ENCODE results near the gene MLPH.

The MLPH gene

DNA sequence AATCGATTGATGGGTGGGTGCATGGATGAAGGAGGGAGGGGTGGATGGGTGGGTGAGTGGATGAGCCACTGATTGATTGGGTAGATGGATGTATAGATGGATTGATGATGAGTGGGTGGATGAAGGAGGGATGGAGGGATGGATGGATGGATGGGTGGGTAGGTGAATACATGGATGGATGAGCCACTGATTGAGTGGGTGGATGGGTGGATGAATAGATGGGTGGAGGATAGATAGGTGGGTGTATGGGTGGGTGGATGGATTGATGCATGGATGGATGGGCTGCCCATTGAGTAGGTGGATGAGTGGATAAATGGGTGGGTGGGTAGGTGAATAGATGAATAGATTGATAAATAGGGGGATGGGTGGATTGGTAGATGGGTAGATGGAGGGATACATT, 30.9 kb downstream of the MLPH start:
- Histone ChIP-seq H3K36me3 (ENCODE audit: insufficient read depth, low read length) (no peaks in the 10 kb centered on the region), H3K9ac (ENCODE audit: low read depth, low read length) (no peak overlapping the region), H3K4me1 (ENCODE audit: insufficient read depth, low read length) (peaks cover 2% of the 10 kb centered on the region; the same call in 1 of the 2 replicates), H3K9me3 (ENCODE audit: control insufficient read depth, insufficient read depth, low read length) (no peaks in the 10 kb centered on the region)

DNA sequence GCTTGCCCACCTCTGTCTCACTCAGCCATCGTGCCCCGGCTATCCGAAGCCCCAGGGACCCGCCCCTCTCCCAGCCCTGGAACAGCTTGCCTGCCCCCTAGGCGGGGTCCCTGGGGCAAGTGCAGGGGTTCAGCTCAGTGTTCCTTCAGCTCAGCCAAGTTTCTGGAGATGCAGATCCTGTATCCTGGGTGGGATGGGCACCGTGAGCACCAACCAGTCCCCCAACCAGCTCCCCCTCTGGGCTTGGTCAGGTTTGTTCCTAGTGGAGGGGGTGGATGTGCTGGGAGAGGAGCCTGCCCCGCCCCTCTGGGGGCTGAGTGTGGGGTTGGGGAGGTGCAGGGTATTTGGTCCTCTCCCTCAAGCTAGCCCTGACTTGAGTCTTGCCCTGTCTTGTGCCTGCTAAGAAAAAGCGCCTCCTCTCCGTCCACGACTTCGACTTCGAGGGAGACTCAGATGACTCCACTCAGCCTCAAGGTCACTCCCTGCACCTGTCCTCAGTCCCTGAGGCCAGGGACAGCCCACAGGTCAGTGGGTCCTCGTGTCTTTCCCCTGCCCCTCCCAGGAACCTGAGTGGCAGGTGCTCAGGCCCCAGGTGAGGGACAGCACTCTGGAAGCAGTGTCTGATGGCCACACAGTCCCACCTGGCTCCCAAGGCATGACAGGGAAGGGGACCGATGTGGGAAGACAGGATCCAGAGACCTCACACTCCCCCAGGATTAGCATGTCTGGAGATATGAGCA, 32.6 kb downstream of the MLPH start:
- no peak overlapping the region for H3K9ac ChIP-seq (ENCODE audit: low read depth, low read length)
- H3K4me1 ChIP-seq (ENCODE audit: insufficient read depth, low read length), result no peaks in the 10 kb centered on the region
- H3K36me3 ChIP-seq (ENCODE audit: insufficient read depth, low read length), result no peaks in the 10 kb centered on the region
- H3K9me3 ChIP-seq (ENCODE audit: control insufficient read depth, insufficient read depth, low read length), result no peaks in the 10 kb centered on the region

GRCh38 chr2:237520290-237520689, 33.2 kb downstream of the MLPH start:
- H3K9ac ChIP-seq (ENCODE audit: low read depth, low read length), result no peak overlapping the region
- no peaks in the 10 kb centered on the region for H3K36me3 ChIP-seq (ENCODE audit: insufficient read depth, low read length)
- H3K9me3 ChIP-seq (ENCODE audit: control insufficient read depth, insufficient read depth, low read length), result no peaks in the 10 kb centered on the region
- H3K4me1 ChIP-seq (ENCODE audit: insufficient read depth, low read length), result no peaks in the 10 kb centered on the region

DNA sequence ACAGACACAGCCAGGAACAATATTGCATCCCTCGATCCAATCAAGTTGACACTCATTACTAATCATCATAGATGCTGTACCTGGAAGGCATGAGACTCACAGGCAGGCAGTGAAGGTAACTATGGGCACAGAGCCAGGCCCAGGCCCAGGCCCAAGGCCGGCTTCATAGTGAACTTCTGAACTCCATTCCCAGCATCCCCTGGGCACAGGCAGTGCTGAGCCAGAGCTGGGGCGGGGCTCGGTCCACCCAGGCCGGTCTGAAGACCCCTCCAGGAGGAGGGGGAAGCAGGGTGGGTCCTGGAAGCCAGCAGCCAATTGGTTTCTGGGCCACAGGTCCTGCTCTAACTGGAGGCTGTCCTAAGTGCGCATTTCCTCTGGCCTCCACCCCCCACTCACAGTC, 37.6 kb downstream of the MLPH start:
- no peaks in the 10 kb centered on the region for H3K4me1 ChIP-seq (ENCODE audit: insufficient read depth, low read length)
- no peak overlapping the region for H3K9ac ChIP-seq (ENCODE audit: low read depth, low read length)
- no peaks in the 10 kb centered on the region for H3K9me3 ChIP-seq (ENCODE audit: control insufficient read depth, insufficient read depth, low read length)
- no peaks in the 10 kb centered on the region for H3K36me3 ChIP-seq (ENCODE audit: insufficient read depth, low read length)

GRCh38 chr2:237525559-237526157, 38.6 kb downstream of the MLPH start:
- Histone ChIP-seq H3K36me3 (ENCODE audit: insufficient read depth, low read length) (no peaks in the 10 kb centered on the region), H3K9ac (ENCODE audit: low read depth, low read length) (no peak overlapping the region)

GRCh38 chr2:237527233-237527632, 40.2 kb downstream of the MLPH start:
- H3K9me3 ChIP-seq (ENCODE audit: control insufficient read depth, insufficient read depth, low read length), result no peaks in the 10 kb centered on the region
- peaks cover 6% of the 10 kb centered on the region for H3K4me1 ChIP-seq (ENCODE audit: insufficient read depth, low read length)
- H3K9ac ChIP-seq (ENCODE audit: low read depth, low read length), result no peak overlapping the region

More at GRCh38 chr2:237525559-237526157, 38.6 kb downstream of the MLPH start:
- Histone ChIP-seq H3K9me3 (ENCODE audit: control insufficient read depth, insufficient read depth, low read length) (no peaks in the 10 kb centered on the region), H3K4me1 (ENCODE audit: insufficient read depth, low read length) (no peaks in the 10 kb centered on the region)

DNA sequence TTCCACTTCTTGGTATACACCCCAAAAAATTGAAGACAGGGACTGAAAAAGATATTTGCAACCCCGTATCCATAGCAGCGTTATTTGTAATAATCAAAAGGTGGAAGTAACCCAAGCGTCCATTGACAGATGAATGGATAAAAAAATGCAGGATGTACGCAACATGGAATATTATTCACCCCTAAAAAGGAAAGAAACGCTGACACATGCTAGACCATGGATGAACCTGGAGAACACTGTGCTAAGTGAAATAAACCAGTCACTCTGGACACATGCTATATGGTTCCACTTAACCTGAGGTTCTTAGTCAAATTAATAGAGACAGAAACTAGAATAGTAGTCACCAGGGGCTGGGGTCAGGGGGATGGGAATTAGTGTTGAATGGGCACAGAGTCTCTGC, 40.7 kb downstream of the MLPH start:
- Histone ChIP-seq H3K36me3 (ENCODE audit: insufficient read depth, low read length) (no peaks in the 10 kb centered on the region), H3K9me3 (ENCODE audit: control insufficient read depth, insufficient read depth, low read length) (no peaks in the 10 kb centered on the region), H3K9ac (ENCODE audit: low read depth, low read length) (no peak overlapping the region), H3K4me1 (ENCODE audit: insufficient read depth, low read length) (peaks cover 8% of the 10 kb centered on the region)

More at GRCh38 chr2:237527233-237527632, 40.2 kb downstream of the MLPH start:
- no peaks in the 10 kb centered on the region for H3K36me3 ChIP-seq (ENCODE audit: insufficient read depth, low read length)

DNA sequence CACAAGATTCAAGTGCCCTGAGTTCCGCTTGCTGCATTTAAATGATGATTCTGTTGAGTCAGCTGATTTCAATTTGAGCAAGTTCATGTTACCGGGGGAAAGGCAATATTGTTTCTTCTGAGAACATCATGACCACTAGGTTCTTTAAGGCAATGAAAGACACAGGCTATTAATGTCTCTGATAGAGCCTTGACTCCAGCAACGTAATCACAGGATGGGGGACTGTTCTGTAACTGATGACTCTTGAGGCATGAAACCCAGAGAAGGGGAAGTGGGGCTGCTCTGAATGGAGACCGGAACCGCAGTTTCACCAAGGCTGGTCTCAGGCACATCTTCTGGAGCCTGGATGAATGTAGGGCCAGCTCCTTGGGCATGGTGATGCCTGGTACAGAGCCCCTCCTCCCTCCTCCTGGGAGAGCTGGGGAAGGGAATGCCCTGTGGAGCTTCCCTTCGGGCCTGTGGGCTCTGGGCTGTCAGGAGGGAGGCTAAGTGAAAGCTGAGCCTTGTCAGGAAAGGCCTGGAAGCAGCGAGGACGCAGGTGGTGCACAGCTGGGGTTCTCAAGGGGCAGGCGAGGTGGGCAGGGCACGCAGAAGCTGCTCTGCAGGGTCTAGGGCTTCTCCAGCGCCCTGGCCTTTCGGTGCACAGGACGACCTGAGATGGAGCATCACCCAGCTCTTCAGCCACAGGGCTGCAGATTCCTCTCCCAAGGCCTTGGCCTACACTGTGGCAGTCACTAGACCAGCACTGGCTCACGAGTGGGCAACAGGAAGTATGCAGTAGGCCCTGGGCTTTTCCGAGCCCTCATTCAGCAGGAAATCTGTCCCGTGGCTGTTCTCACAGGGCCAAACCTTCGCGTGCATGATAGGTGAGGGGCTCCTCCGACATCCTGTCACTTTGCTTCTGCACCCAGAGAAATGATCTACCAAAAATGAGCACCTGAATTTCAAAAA, 42.7 kb downstream of the MLPH start:
- H3K9me3 ChIP-seq (ENCODE audit: control insufficient read depth, insufficient read depth, low read length), result no peaks in the 10 kb centered on the region
- no peak overlapping the region for H3K9ac ChIP-seq (ENCODE audit: low read depth, low read length)
- no peaks in the 10 kb centered on the region for H3K36me3 ChIP-seq (ENCODE audit: insufficient read depth, low read length)
- H3K4me1 ChIP-seq (ENCODE audit: insufficient read depth, low read length), result peaks cover 8% of the 10 kb centered on the region

- Histone ChIP-seq H3K4me1 (ENCODE audit: insufficient read depth, low read length) (peaks cover 8% of the 10 kb centered on the region), H3K36me3 (ENCODE audit: insufficient read depth, low read length) (no peaks in the 10 kb centered on the region), H3K9ac (ENCODE audit: low read depth, low read length) (no peak overlapping the region), H3K9me3 (ENCODE audit: control insufficient read depth, insufficient read depth, low read length) (no peaks in the 10 kb centered on the region)
Observed at GRCh38 chr2:237530472-237531433, 43.7 kb downstream of the MLPH start.

DNA sequence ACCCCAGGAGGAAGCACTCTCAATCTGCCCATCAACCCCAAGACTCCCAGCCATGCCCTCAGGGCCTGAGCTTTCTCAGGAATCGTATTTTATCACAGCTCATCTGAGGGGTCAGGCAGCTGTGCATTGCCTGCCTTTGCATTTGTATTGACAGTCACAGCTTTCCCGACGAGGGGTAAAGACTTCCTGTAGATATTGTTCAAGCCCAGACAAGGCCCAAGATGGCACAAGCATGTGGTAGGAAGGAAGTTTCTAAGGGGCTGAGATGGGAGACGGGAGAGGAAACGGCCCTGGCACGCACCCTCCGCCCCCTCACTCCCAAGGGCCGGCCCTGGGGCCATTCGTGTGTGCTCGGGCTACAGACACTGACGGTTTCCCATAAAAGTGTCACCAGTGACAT, 45.1 kb downstream of the MLPH start:
- Histone ChIP-seq H3K9ac (ENCODE audit: low read depth, low read length) (no peak overlapping the region), H3K4me1 (ENCODE audit: insufficient read depth, low read length) (peaks cover 8% of the 10 kb centered on the region), H3K9me3 (ENCODE audit: control insufficient read depth, insufficient read depth, low read length) (no peaks in the 10 kb centered on the region), H3K36me3 (ENCODE audit: insufficient read depth, low read length) (no peaks in the 10 kb centered on the region)

DNA sequence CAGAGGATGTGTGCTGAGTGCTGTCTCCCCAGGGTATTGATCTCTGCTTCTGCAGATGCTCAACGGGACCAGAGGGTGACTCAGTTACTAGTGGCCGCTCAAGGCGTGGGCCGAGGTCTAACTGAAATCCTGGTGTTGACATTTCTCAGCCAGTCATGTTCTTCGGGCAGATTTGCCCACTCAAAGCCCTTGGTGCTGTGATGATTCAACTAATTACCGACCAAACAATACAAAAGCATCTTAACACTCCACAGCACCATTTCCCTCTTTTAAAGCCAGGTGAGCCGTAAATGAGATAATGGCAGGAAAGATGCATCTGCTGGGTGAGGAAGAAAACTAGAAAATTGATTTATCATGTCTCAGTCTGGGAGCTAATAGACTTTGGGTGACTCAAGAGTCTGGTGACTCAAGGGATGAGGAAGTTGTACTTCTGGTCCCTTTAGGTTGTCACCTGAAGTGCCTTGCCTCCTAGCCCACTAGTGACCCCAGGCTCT, 46.7 kb downstream of the MLPH start:
- Histone ChIP-seq H3K9me3 (ENCODE audit: control insufficient read depth, insufficient read depth, low read length) (no peaks in the 10 kb centered on the region), H3K9ac (ENCODE audit: low read depth, low read length) (no peak overlapping the region), H3K36me3 (ENCODE audit: insufficient read depth, low read length) (no peaks in the 10 kb centered on the region), H3K4me1 (ENCODE audit: insufficient read depth, low read length) (peaks cover 8% of the 10 kb centered on the region)

DNA sequence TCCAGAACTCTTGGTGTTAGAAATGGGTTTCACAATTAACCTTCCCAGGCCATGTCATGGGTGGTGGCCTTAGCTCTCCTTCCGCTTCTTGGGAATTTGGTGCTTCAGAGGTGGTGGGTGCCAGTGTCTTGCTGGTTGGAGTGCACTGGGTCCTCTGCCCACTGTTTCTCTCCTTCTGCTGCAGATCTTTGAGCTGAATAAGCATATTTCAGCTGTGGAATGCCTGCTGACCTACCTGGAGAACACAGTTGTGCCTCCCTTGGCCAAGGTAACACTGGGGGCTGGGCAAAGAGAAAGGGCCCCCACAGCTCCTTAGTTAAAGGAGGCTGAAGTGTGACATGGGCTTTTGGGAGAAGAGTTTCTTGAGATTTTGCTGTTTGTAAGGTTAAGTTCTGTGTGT, 47.3 kb downstream of the MLPH start:
- Histone ChIP-seq H3K9me3 (ENCODE audit: control insufficient read depth, insufficient read depth, low read length) (no peaks in the 10 kb centered on the region), H3K9ac (ENCODE audit: low read depth, low read length) (no peak overlapping the region), H3K4me1 (ENCODE audit: insufficient read depth, low read length) (peaks cover 8% of the 10 kb centered on the region), H3K36me3 (ENCODE audit: insufficient read depth, low read length) (no peaks in the 10 kb centered on the region)

GRCh38 chr2:237535385-237536082, 48.5 kb downstream of the MLPH start:
- Histone ChIP-seq H3K36me3 (ENCODE audit: insufficient read depth, low read length) (no peaks in the 10 kb centered on the region), H3K9me3 (ENCODE audit: control insufficient read depth, insufficient read depth, low read length) (no peaks in the 10 kb centered on the region)

More at GRCh38 chr2:237535385-237536082, 48.5 kb downstream of the MLPH start:
- Histone ChIP-seq H3K9ac (ENCODE audit: low read depth, low read length) (no peak overlapping the region), H3K4me1 (ENCODE audit: insufficient read depth, low read length) (peaks cover 8% of the 10 kb centered on the region)

Data from ES-I3 (cell line).